NB4 (cell line): ENCODE data around the gene GPR176.

Source experiments
- CTCF ChIP-seq: IDR thresholded peaks from one replicate; pipeline ENCODE4 v1.5.1; 2012; ENCODE audit warnings: low read depth, low read length
- POLR2A ChIP-seq: IDR thresholded peaks from 2 replicates; pipeline ENCODE4 v1.6.1; 2011; ENCODE audit warnings: mild to moderate bottlenecking; ENCODE audit not compliant: insufficient read length; ENCODE audit errors: extremely low read depth

- no peak for TF ChIP-seq POLR2A
- no peak for TF ChIP-seq CTCF
Observed at GRCh38 chr15:39937696-39938095, 17.6 kb upstream of the GPR176 start.
